H1 (cell line): ENCODE measurements around the gene PDCD5. TPM values are rescaled to one million over a fixed set of nuclear protein-coding genes. Genes with fewer than 3 reads are reported as not detected.

Experiments
- CTCF ChIA-PET: fragments of 300-600 bp; sonication (Branson Sonifier 250); formaldehyde crosslinking; loops from one replicate; lab custom pipeline; 2021; ENCODE audit not compliant: partially characterized antibody; lab: Charles Lee
- POLR2A ChIA-PET: fragments of 300-600 bp; sonication (Branson Sonifier 250); formaldehyde crosslinking; loops from one replicate; lab custom pipeline; 2021; ENCODE audit warnings: inconsistent platforms; ENCODE audit not compliant: partially characterized antibody; lab: Charles Lee
- DNase-seq, 2 experiments: peaks; one replicate each; pipeline versions ENCODE4 v3.0.0 to v3.0.0-alpha.2; 2010 to 2022; ENCODE audit warnings: low spot score in 2 of 2, low read depth in 1 of 2, mixed read lengths in 1 of 2
- FAIRE-seq: peaks from 2 replicates; lab custom pipeline; 2011; peaks lifted over from hg19 to GRCh38; lab: Jason Lieb, UNC
- H2AFZ ChIP-seq: 2 replicates; pipeline ENCODE4 v1.8.1; 2012; ENCODE audit warnings: low read length, inconsistent platforms
- H2AK5ac ChIP-seq: 2 replicates; pipeline ENCODE4 v1.6.1; 2013; ENCODE audit warnings: low read depth, low read length
- H2BK120ac ChIP-seq: replicated peaks from 2 replicates; pipeline ENCODE3; 2013; ENCODE audit warnings: low read depth, low read length, inconsistent platforms
- H2BK12ac ChIP-seq: 2 replicates; pipeline ENCODE4 v1.6.1; 2013; ENCODE audit warnings: low read depth, low read length
- H2BK15ac ChIP-seq: 2 replicates; pipeline ENCODE4 v1.6.1; 2013; ENCODE audit warnings: low read length
- H2BK20ac ChIP-seq: 2 replicates; pipeline ENCODE4 v1.6.1; 2013; ENCODE audit warnings: low read length
- H2BK5ac ChIP-seq: 2 replicates; pipeline ENCODE4 v1.6.1; 2013; ENCODE audit warnings: low read depth, low read length
- H3K14ac ChIP-seq: 2 replicates; pipeline ENCODE4 v1.6.1; 2013; ENCODE audit warnings: inconsistent platforms; ENCODE audit not compliant: insufficient read length
- H3K18ac ChIP-seq: 2 replicates; pipeline ENCODE4 v1.6.1; 2013; ENCODE audit warnings: low read length; ENCODE audit errors: extremely low read depth
- H3K23ac ChIP-seq: 2 replicates; pipeline ENCODE4 v1.6.1; 2013; ENCODE audit warnings: inconsistent platforms; ENCODE audit not compliant: insufficient read length
- H3K23me2 ChIP-seq: 2 replicates; pipeline ENCODE4 v1.6.1; 2013; ENCODE audit warnings: low read depth, low read length
- H3K27ac ChIP-seq: 2 replicates; pipeline ENCODE4 v1.6.1; 2011; ENCODE audit warnings: low read depth, low read length, inconsistent platforms
- H3K27me3 ChIP-seq, 4 experiments: replicated peaks in 1 of 4; 1 replicate in 1 of 4; 2 replicates in 3 of 4; pipeline versions ENCODE4 v1.6.1 to v1.8.1; 2011 to 2013; ENCODE audit warnings: low read length in 3 of 4, mild to moderate bottlenecking in 3 of 4, inconsistent platforms in 2 of 4, mixed read lengths in 2 of 4, moderate library complexity in 1 of 4; ENCODE audit not compliant: control insufficient read depth in 3 of 4, insufficient read depth in 3 of 4; ENCODE audit errors: extremely low read depth in 1 of 4
- H3K36me3 ChIP-seq, 4 experiments: 2 replicates each; pipeline versions ENCODE4 v1.6.1 to v1.8.1; 2011 to 2013; ENCODE audit warnings: mild to moderate bottlenecking in 4 of 4, low read length in 3 of 4, moderate library complexity in 2 of 4, control low read depth in 1 of 4, inconsistent platforms in 1 of 4; ENCODE audit not compliant: insufficient read depth in 4 of 4, control insufficient read depth in 2 of 4
- H3K4ac ChIP-seq: replicated peaks from 2 replicates; pipeline ENCODE3; 2013; ENCODE audit warnings: low read length, low read depth, mixed read lengths, inconsistent platforms; ENCODE audit not compliant: insufficient read length
- H3K4me1 ChIP-seq, 4 experiments: replicated peaks in 1 of 4; 1 replicate in 1 of 4; 2 replicates in 3 of 4; pipeline versions ENCODE4 v1.6.1 to v1.8.1; 2011 to 2013; ENCODE audit warnings: low read length in 3 of 4, inconsistent platforms in 2 of 4, mixed read lengths in 1 of 4; ENCODE audit not compliant: insufficient read depth in 4 of 4, control insufficient read depth in 3 of 4
- H3K4me2 ChIP-seq, 2 experiments: 2 replicates each; pipeline versions ENCODE4 v1.6.1 to v1.8.1; 2011 to 2013; ENCODE audit warnings: low read depth in 2 of 2, low read length in 2 of 2, control low read depth in 1 of 2, inconsistent platforms in 1 of 2, mild to moderate bottlenecking in 1 of 2; ENCODE audit not compliant: insufficient read depth in 1 of 2
- H3K4me3 ChIP-seq, 4 experiments: fragments of 200-600, 300-600 bp in 1 of 4; sonication (generic), shearing (Covaris generic), sonication (Bioruptor Twin) in 1 of 4; 2 replicates each; pipeline versions ENCODE4 v1.5.1 to v1.8.1; 2011 to 2016; ENCODE audit warnings: low read length in 4 of 4, low read depth in 3 of 4, control low read depth in 2 of 4, inconsistent platforms in 2 of 4, mild to moderate bottlenecking in 2 of 4, mixed read lengths in 1 of 4, moderate library complexity in 1 of 4; ENCODE audit not compliant: insufficient read depth in 2 of 4; ENCODE audit errors: extremely low read depth in 1 of 4
- H3K56ac ChIP-seq: replicated peaks from 2 replicates; pipeline ENCODE3; 2013; ENCODE audit warnings: low read depth, mild to moderate bottlenecking, mixed read lengths, low read length, inconsistent platforms; ENCODE audit not compliant: insufficient read length
- H3K79me1 ChIP-seq: 2 replicates; pipeline ENCODE4 v1.6.1; 2013; ENCODE audit warnings: low read depth, low read length, control low read depth
- H3K79me2 ChIP-seq, 2 experiments: 2 replicates each; pipeline versions ENCODE4 v1.6.1 to v1.8.1; 2012 to 2013; ENCODE audit warnings: low read length in 2 of 2, mild to moderate bottlenecking in 2 of 2, inconsistent platforms in 1 of 2; ENCODE audit not compliant: insufficient read depth in 2 of 2, control insufficient read depth in 1 of 2
- H3K9ac ChIP-seq, 4 experiments: replicated peaks in 1 of 4; 1 replicate in 1 of 4; 2 replicates in 3 of 4; pipeline versions ENCODE4 v1.6.1 to v1.8.1; 2011 to 2013; ENCODE audit warnings: low read depth in 3 of 4, low read length in 3 of 4, control low read depth in 2 of 4, mild to moderate bottlenecking in 2 of 4, moderate library complexity in 2 of 4, inconsistent platforms in 1 of 4; ENCODE audit errors: extremely low read depth in 1 of 4
- H3K9me3 ChIP-seq, 2 experiments: 2 replicates each; pipeline versions ENCODE4 v1.6.1 to v1.8.1; 2012 to 2013; ENCODE audit warnings: mild to moderate bottlenecking in 2 of 2, moderate library complexity in 2 of 2, control low read depth in 1 of 2, inconsistent platforms in 1 of 2, low read depth in 1 of 2, low read length in 1 of 2, mixed read lengths in 1 of 2; ENCODE audit not compliant: insufficient read depth in 2 of 2
- H4K20me1 ChIP-seq, 2 experiments: replicated peaks in 1 of 2; 2 replicates each; pipeline versions ENCODE3 to v1.8.1; 2011 to 2013; ENCODE audit warnings: inconsistent platforms in 2 of 2, low read length in 2 of 2, mild to moderate bottlenecking in 1 of 2; ENCODE audit not compliant: insufficient read depth in 2 of 2, control insufficient read depth in 1 of 2
- H4K5ac ChIP-seq: 2 replicates; pipeline ENCODE4 v1.6.1; 2013; ENCODE audit warnings: low read length, low read depth, mixed read lengths, inconsistent platforms; ENCODE audit not compliant: insufficient read length
- H4K8ac ChIP-seq: 2 replicates; pipeline ENCODE4 v1.8.0; 2013; ENCODE audit warnings: mild to moderate bottlenecking, moderate library complexity, low read length, inconsistent platforms; ENCODE audit not compliant: insufficient read depth; ENCODE audit errors: extremely low read depth
- H4K91ac ChIP-seq: replicated peaks from 2 replicates; pipeline ENCODE3; 2013; ENCODE audit warnings: low read length, mixed read lengths, inconsistent platforms; ENCODE audit not compliant: insufficient read length
- ASH2L ChIP-seq: fragments of 200-600, 300-600 bp; sonication (generic); IDR thresholded peaks from one replicate; pipeline ENCODE4 v1.7.1; 2017; ENCODE audit warnings: low read length
- CBX8 ChIP-seq: fragments of 300-800, 300-1000 bp; sonication (generic); IDR thresholded peaks from 2 replicates; pipeline ENCODE4 v1.7.1; 2016; ENCODE audit warnings: low read depth, low read length, borderline replicate concordance
- CREB1 ChIP-seq: IDR thresholded peaks from 2 replicates; pipeline ENCODE4 v1.6.1; 2012; ENCODE audit warnings: inconsistent platforms
- MAFK ChIP-seq: IDR thresholded peaks from 2 replicates; pipeline ENCODE4 v1.6.1; 2012; ENCODE audit warnings: low read depth, mild to moderate bottlenecking, improper control_type of control experiment, low read length
- NRF1 ChIP-seq: IDR thresholded peaks from 2 replicates; pipeline ENCODE4 v1.6.1; 2011; ENCODE audit warnings: mild to moderate bottlenecking, low read depth, low read length, improper control_type of control experiment
- PHF8 ChIP-seq: fragments of 200-600 bp; sonication (generic); conservative IDR thresholded peaks from 2 replicates; pipeline ENCODE4 v1.7.1; 2012; ENCODE audit warnings: low read depth, mild to moderate bottlenecking, inconsistent platforms, low read length, moderate library complexity
- POLR2A ChIP-seq, 2 experiments: IDR thresholded peaks; 1 replicate in 1 of 2; 2 replicates in 1 of 2; pipeline ENCODE4 v1.6.1; 2011; ENCODE audit warnings: low read depth in 2 of 2, low read length in 2 of 2, mild to moderate bottlenecking in 2 of 2; ENCODE audit errors: control extremely low read depth in 1 of 2
- SIRT6 ChIP-seq: IDR thresholded peaks from one replicate; pipeline ENCODE4 v1.7.1; 2012; ENCODE audit warnings: low read length, inconsistent platforms
- SP4 ChIP-seq: IDR thresholded peaks from 2 replicates; pipeline ENCODE4 v1.6.1; 2012; ENCODE audit warnings: low read length, inconsistent platforms
- USF2 ChIP-seq: IDR thresholded peaks from 2 replicates; pipeline ENCODE4 v1.6.1; 2011; ENCODE audit warnings: low read length, improper control_type of control experiment
- ZNF274 ChIP-seq: IDR thresholded peaks from 2 replicates; pipeline ENCODE4 v1.7.0; 2012; ENCODE audit warnings: low read length, borderline replicate concordance; ENCODE audit errors: extremely low read depth
- WGBS, 2 experiments: shearing (Covaris generic) in 1 of 2; methylation state at CpG; one replicate each; pipeline versions ENCODE4 v1.1.6 to v1.1.7; 2013 to 2015; ENCODE audit warnings: low lambda C conversion rate in 2 of 2, mixed read lengths in 2 of 2, inconsistent platforms in 1 of 2, low coverage in 1 of 2, missing lambda C conversion rate in 1 of 2; ENCODE audit not compliant: insufficient replicate concordance in 2 of 2, insufficient coverage in 1 of 2, insufficient read length in 1 of 2; ENCODE audit errors: extremely low coverage in 1 of 2, missing lambda C conversion rate in 1 of 2; 5-methylcytosine and 5-hydroxymethylcytosine counted together
- polyA plus RNA-seq, 7 experiments: library from polyadenylated mRNA; depleted of rRNA in 3 of 7; stranded (reverse) in 5 of 7; unstranded in 2 of 7; fragments of >200 nt in 5 of 7; fragments of 200-250 nt in 2 of 7; gene quantifications; 1 replicate in 5 of 7; 2 replicates in 1 of 7; 4 replicates in 1 of 7; pipeline versions ENCODE4 v1.2.1 to v1.2.3, GENCODE V29; 2011 to 2013; ENCODE audit warnings: missing spikeins in 2 of 7, mixed read lengths in 2 of 7
- total RNA-seq: library from RNA; stranded (reverse); fragmentation: NEBNext Ultra II Directional; extraction: Animal tissue kit (Norgen Biotek cat#: 25700); gene quantifications from 2 replicates; pipeline ENCODE4 v1.2.1, GENCODE V29; 2021

Gene PDCD5
- total and polyA plus RNA-seq, 2 of the 8 experiments (the other 6 are each of a cell fraction or from before 2014, with no cell fraction given): 43.2 to 98.8 TPM

- Histone ChIP-seq H3K4me1 (no peaks in the 10 kb centered on the region), H2AK5ac (no peak overlapping the region), H2BK120ac (no peak overlapping the region), H3K4me3 (no peak overlapping the region), H3K23ac (no peak overlapping the region), H2BK12ac (no peak overlapping the region), H3K9me3 (no peaks in the 10 kb centered on the region), H3K79me1 (no peaks in the 10 kb centered on the region), H2BK20ac (no peak overlapping the region), H3K9ac (no peak overlapping the region), H3K23me2 (no peaks in the 10 kb centered on the region), H4K20me1 (peaks cover 2 to 3% of the 10 kb centered on the region in 2 experiments), H3K79me2 (no peaks in the 10 kb centered on the region), H3K4me2 (no peak overlapping the region), H2AFZ (no peak overlapping the region), H3K18ac (no peak overlapping the region), H4K5ac (no peak overlapping the region), H4K8ac (no peak overlapping the region), H2BK5ac (no peak overlapping the region), H3K27me3 (no peaks in the 10 kb centered on the region), H3K36me3 (peaks cover 9 to 38% (median 26%) of the 10 kb centered on the region in 4 experiments), H3K27ac (no peak overlapping the region), H3K14ac (no peak overlapping the region), H4K91ac (no peak overlapping the region), H3K4ac (no peak overlapping the region), H3K56ac (no peak overlapping the region), H2BK15ac (no peak overlapping the region)
- ChIA-PET CTCF (interaction anchor here (1.2 kb wide), 1 partner anchor 15 kb away, joined by 3 read pairs; no protein-coding TSS in a partner anchor), POLR2A (no interaction called here)
- TF ChIP-seq CREB1 (no peak), CBX8 (no peak), PHF8 (no peak), SIRT6 (no peak), USF2 (no peak), ZNF274 (no peak), SP4 (no peak), NRF1 (no peak), MAFK (no peak), POLR2A (IDR thresholded peaks at IDR 0.05; ENCODE audit: control extremely low read depth in 1 of 2, low read depth in 2 of 2, low read length in 2 of 2) (no peak), ASH2L (no peak)
- no peak for FAIRE-seq
- WGBS, 2 experiments: 71% methylated on average over 4 of the region's 4 CpGs; no CpG with 5 or more reads in 1 of the 2 experiments
- DNase-seq: no peak
Measured at GRCh38 chr19:32613008-32613407, 32.0 kb downstream of the PDCD5 start.
